ENCODE results near the gene TFAP2C.

- TF ChIP-seq CTCF (IDR thresholded peaks at IDR 0.05; ENCODE audit: insufficient read depth, low read depth, low read length) (no peak), EZH2 (IDR thresholded peaks at IDR 0.05; ENCODE audit: insufficient read depth, low read length) (no peak)
Measured at GRCh38 chr20:56636716-56637115, 7.6 kb downstream of the TFAP2C start.

Data from astrocyte (in vitro differentiated cells and primary cell).